Thoracic aorta (tissue), 2 donors: ENCODE results near the gene TNNI3K. TPM values are rescaled to one million over a fixed set of nuclear protein-coding genes. Genes with fewer than 3 reads are reported as not detected.

ENCODE experiments used
- ATAC-seq: fragments of 150-250 bp; one replicate; pipeline ENCODE4 v1.8.0; 2017; ENCODE audit warnings: low read depth; ENCODE audit not compliant: insufficient number of reproducible peaks, low FRiP score
- DNase-seq: peaks from one replicate; pipeline ENCODE4 v3.0.0-alpha.2; 2020; ENCODE audit warnings: low spot score
- H3K27ac ChIP-seq, 2 donors: fragments of 200-600 bp; sonication (generic); 1 replicate in 1 of 2; 2 replicates in 1 of 2; pipeline ENCODE4 v1.5.1; 2016; ENCODE audit warnings: mild to moderate bottlenecking in 2 of 2, moderate library complexity in 2 of 2
- H3K27me3 ChIP-seq: fragments of 200-600 bp; sonication (generic); replicated peaks from 2 replicates; pipeline ENCODE4 v1.6.0; 2016; ENCODE audit warnings: mild to moderate bottlenecking; ENCODE audit not compliant: insufficient read depth
- H3K36me3 ChIP-seq: fragments of 200-600 bp; sonication (generic); one replicate; pipeline ENCODE4 v1.5.1; 2016
- H3K4me1 ChIP-seq, 2 donors: fragments of 200-600 bp; sonication (generic); 1 replicate in 1 of 2; 2 replicates in 1 of 2; pipeline versions ENCODE4 v1.5.1 to v1.6.0; 2016; ENCODE audit warnings: low read depth in 2 of 2, mild to moderate bottlenecking in 1 of 2; ENCODE audit not compliant: control insufficient read depth in 1 of 2
- H3K4me3 ChIP-seq: fragments of 200-600 bp; sonication (generic); 2 replicates; pipeline ENCODE4 v1.5.1; 2016; ENCODE audit warnings: mild to moderate bottlenecking
- H3K9me3 ChIP-seq: fragments of 200-600 bp; sonication (generic); 2 replicates; pipeline ENCODE4 v1.5.1; 2016
- CTCF ChIP-seq: fragments of 200-600 bp; sonication (generic); IDR thresholded peaks from one replicate; pipeline ENCODE4 v1.5.1; 2019; ENCODE audit warnings: antibody characterized with exemption
- total RNA-seq, 2 donors: library from RNA; depleted of rRNA; stranded (reverse); fragments of >200 nt; gene quantifications; one replicate each; pipeline versions ENCODE4 v1.1.0 to v1.2.3, GENCODE V29; 2016

TNNI3K gene
- total RNA-seq, 2 donors from 2014 or later = 6.6 to 9.7 TPM

GRCh38 chr1:74368335-74368734 is 133.1 kb downstream of the TNNI3K start:
- no peaks in the 10 kb centered on the region for H3K27me3 ChIP-seq

GRCh38 chr1:74375376-74375775 is 140.2 kb downstream of the TNNI3K start:
- no peak for ATAC-seq
- H3K4me3 ChIP-seq = no peak overlapping the region

More at GRCh38 chr1:74368335-74368734, 133.1 kb downstream of the TNNI3K start:
- H3K4me1 ChIP-seq = no peaks in the 10 kb centered on the region
- H3K4me3 ChIP-seq = no peak overlapping the region
- no peaks in the 10 kb centered on the region for H3K9me3 ChIP-seq
- no peak for ATAC-seq
- no peak for DNase-seq
- no peak for TF ChIP-seq CTCF
- H3K36me3 ChIP-seq = no peaks in the 10 kb centered on the region
- no peak overlapping the region for H3K27ac ChIP-seq

GRCh38 chr1:74380252-74380651 is 145.1 kb downstream of the TNNI3K start:
- H3K36me3 ChIP-seq = no peaks in the 10 kb centered on the region
- TF ChIP-seq CTCF = no peak
- no peak for ATAC-seq
- no peak overlapping the region for H3K27ac ChIP-seq
- H3K9me3 ChIP-seq = no peaks in the 10 kb centered on the region
- no peak overlapping the region for H3K4me3 ChIP-seq
- no peaks in the 10 kb centered on the region for H3K4me1 ChIP-seq
- no peak for DNase-seq
- no peaks in the 10 kb centered on the region for H3K27me3 ChIP-seq

More at GRCh38 chr1:74375376-74375775, 140.2 kb downstream of the TNNI3K start:
- TF ChIP-seq CTCF = no peak
- DNase-seq = no peak
- H3K36me3 ChIP-seq = no peaks in the 10 kb centered on the region
- no peaks in the 10 kb centered on the region for H3K27me3 ChIP-seq
- H3K4me1 ChIP-seq = no peaks in the 10 kb centered on the region
- no peak overlapping the region for H3K27ac ChIP-seq
- H3K9me3 ChIP-seq = no peaks in the 10 kb centered on the region

GRCh38 chr1:74388855-74389254 is 153.7 kb downstream of the TNNI3K start:
- no peak for ATAC-seq
- no peak overlapping the region for H3K4me3 ChIP-seq
- H3K27me3 ChIP-seq = no peaks in the 10 kb centered on the region
- no peaks in the 10 kb centered on the region for H3K9me3 ChIP-seq
- no peak for DNase-seq
- TF ChIP-seq CTCF = no peak
- no peaks in the 10 kb centered on the region for H3K4me1 ChIP-seq
- H3K27ac ChIP-seq = no peak overlapping the region
- no peaks in the 10 kb centered on the region for H3K36me3 ChIP-seq

- DNase-seq (no peak), ATAC-seq (no peak)
- H3K27ac ChIP-seq = no peak overlapping the region
- H3K36me3 ChIP-seq = no peaks in the 10 kb centered on the region
- H3K27me3 ChIP-seq = no peaks in the 10 kb centered on the region
- H3K9me3 ChIP-seq = no peaks in the 10 kb centered on the region
- TF ChIP-seq CTCF = no peak
- H3K4me3 ChIP-seq = no peak overlapping the region
- no peaks in the 10 kb centered on the region for H3K4me1 ChIP-seq
Observed at GRCh38 chr1:74392186-74392585, 157.0 kb downstream of the TNNI3K start.
